GM04503 (cell line): ENCODE measurements around the gene PAQR5.
"Not testable (repeated sequence)": the region's sequence is repeated elsewhere in the genome, so short reads cannot be mapped to it uniquely, and the experiment has no call there.

Experiments
- DNase-seq: peaks from one replicate; pipeline ENCODE4 v3.0.0-alpha.2; 2012; ENCODE audit warnings: low read depth

PAQR5 gene

DNA sequence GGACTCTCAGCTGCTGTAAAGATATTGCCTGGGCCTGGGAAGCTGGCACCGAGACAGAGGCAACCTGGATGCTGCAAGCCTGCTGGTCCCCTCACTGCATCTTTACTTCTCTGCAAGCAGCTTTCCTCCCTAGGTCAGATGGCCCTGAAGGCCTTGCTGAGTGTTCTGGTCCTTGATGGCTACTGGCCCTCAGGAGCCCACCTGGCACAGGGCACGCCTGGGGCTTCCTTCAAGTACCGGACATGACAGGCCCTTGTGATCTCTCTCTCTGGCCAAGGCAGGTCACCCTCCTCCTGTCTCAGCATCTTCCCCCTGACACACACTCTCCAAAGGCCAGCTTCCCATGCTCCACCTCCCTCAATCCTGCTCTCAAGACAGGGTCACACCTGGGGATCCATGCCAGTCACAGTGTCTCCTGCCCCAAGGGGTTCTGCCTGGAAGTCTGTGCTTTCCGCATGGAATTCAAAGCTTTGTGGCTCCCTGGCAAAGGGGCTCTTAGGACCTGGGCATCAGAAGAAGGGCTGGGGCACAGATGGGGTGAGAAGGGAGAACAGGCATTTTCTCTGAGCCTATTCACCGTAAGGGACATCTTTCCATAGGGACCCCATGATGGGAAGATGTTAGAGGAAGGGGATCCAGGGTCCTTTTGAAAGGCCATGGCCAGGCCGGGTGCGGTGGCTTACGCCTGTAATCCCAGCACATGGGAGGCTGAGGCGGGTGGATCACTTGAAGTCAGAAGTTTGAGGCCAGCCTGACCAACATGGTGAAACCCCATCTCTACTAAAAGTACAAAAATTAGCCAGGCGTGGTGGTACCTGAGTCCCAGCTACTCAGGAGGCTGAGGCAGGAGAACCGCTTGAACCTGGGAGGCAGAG, 4.7 kb upstream of the PAQR5 start:
- DNase-seq, result no peak

DNA sequence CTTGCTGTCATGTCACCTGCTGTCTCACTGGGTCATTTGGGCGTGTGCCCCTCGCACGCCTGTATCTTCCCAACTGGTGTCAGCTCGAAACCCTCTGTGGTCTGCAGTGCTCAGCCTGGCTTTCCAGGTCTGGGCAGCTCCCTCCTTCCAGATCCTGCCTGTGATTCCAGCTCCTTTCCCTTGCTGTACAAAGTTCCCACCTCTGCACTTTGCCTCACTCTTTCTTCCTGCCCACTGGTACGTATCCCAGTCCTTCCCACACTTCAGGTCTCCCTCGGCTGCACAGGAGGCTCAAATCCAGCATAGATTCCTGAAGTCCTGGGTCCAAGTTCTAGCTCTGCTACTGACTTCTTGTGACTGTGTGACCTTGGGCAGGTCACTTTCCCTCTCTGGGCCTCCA, 2.1 kb upstream of the PAQR5 start:
- no peak for DNase-seq

DNA sequence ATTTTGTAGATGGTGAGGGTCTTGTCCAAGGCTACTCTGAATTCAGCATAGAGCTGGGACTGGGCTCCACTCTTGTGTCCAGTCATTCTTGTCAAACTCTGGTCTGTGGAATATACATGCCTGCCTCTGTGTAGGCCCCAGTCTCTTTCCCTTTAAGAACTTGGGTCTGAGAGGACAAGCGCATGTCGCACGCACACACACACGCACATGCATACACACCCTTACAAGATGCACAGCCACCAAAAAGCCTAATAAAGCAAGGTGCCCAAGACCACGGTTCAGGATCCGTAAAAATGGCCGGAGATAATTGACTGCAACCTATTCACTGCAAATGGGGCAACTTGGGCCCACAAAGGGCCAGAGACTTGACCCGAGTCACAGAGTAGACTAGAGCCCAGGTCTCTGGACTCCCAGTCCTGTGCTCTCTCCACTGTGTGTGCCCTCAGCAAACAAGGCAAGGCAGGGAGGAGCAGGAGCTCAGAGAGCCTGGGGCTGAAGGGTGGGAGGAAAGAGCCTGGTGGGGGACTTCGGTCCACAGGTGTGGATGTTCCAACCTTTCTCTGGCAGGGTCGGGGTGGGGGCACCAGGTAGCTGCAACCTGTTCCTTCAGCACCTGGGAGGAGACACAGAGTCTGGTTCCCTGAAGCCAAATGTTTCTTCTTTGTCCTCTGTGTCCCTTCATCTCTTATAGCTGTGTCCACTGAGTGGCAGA, 914 bp upstream of the PAQR5 start:
- no peak for DNase-seq

DNA sequence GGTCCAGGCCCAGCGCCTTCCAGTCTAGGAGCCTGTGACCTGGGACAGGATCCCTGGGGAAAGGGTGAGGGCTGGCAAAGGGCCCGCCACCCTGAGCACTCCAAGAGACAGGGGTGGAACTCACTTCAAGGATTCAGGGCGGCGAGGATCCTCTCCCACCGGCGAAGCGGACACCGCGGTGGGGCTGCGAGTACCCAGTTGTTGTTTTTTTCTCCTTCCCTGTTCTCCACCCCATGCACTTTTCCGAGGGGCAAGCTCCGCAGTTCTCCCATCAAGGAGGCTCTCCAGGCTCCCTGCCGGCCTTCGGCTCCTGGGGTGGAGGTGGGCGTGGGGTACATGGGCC, 387 bp upstream of the PAQR5 start:
- DNase-seq, result no peak

DNA sequence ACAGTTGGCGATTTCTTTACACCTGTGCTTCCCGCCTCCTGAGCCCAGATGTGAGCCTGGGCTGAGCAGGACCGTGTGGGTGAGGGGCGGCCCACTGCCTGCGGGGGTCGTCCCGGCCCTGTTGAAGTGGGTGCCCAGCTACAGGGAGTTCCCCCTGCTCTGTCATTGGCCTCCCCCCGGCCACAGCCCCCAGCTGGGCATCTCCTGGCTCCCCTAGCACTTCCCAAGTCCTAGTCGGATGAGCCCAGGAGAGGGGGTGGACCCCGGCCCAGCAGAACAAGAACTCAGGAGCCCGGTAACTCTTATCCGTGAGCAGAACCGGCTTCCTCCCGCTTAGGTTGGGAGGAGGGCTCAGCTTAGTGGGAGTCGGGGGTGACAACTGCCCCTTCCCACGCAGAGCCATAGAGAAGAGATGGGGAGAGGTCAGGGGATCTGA, 757 bp downstream of the PAQR5 start:
- DNase-seq, result no peak

- DNase-seq, result no peak
Observed at GRCh38 chr15:69299943-69300588, 1.4 kb downstream of the PAQR5 start.

- DNase-seq, result not testable (repeated sequence)
Observed at GRCh38 chr15:69301101-69301500, 2.4 kb downstream of the PAQR5 start.

DNA sequence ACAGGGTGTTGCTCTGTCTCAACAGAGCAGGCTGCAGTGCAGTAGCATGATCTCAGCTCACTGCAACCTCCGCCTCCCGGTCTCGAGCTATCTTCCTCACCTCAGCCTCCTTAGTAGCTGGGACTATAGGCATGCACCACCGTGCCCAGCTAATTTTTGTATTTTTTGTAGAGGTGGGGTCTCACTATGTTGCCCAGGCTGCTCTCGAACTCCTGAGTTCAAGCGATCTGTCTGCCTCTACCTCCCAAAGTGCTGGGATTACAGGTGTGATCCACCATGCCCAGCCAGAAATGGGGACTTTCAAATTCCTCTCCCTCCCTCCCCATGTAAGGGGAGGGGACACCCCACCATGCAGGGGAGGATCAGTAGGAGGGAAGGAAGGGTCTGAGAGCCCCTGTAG, 3.4 kb downstream of the PAQR5 start:
- not testable (repeated sequence) for DNase-seq

DNA sequence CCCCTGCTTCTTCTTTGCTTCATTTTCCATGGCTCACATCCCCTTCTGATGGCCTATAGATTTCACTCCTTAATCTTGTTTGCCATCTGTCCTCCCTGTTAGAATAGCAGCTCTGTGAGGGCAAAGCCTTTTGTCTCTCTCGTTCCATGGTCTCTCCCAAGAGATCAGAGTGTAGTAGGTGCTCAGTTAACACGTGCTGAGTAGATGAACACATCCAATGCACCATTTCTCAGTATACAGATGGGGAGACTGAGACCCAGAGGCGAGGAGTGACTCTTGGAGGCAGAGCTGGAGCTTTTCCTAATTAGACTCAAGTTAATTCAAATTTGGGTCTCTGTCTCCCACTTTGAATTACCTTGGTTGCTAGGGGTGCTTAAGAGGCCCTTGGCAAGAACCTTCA, 4.2 kb downstream of the PAQR5 start:
- DNase-seq, result no peak

GRCh38 chr15:69303337-69304181, 4.8 kb downstream of the PAQR5 start:
- no peak for DNase-seq

DNA sequence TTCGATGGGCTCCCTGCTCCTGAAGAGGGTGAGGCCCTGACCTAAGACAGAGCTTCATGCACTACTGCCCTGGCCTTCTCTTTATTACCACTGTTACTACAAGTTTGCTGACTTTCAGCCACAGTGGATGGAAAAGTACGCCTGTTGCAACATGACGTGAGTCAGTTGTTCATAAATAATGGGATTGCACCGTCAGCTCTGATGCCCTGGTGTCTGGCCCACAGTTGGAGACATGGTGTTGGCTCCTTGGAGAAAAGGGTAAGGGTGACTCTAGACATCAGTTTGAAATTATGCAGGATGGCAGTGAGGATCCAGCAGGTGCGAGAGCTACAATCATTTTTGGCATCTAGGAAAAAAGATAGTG, 5.5 kb downstream of the PAQR5 start:
- peak; percentile 81 for DNase-seq

DNA sequence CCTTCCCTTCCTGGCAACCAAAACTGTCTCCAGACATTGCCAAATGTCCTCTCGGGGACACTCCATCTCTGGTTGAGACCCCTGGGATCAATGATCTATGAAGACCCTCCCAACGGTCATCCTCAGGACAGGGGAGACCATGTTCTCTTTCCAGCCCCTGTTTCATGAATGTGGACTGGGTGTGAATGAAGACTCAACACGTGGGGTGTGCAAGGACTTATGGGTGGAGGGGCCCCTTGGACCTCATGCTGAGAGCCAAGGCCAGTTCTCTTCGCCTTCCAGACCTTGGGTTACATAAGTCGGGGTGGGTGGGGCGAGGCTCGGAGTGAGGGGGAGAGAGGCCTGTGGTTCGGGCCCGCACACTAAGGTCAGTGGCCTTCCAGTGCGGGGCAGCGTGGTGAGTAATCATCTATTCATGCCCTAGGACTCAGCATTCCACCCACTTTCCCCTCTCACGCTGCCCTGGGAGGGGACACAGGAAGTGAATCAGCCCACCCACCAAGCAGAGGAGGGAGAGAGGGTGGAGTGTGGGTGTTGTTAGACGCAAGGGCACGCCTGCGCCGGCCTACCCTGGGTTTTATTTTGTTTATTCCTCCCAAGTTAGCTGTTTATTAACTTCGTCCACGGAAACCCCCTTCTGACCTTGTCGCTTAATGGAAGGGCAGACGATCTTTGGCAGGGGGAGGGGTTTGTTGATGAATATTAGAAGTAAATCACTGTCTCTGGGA, 6.7 kb downstream of the PAQR5 start:
- peak; percentile 95 for DNase-seq

- DNase-seq, result no peak
Observed at GRCh38 chr15:69305933-69306568, 7.3 kb downstream of the PAQR5 start.

DNA sequence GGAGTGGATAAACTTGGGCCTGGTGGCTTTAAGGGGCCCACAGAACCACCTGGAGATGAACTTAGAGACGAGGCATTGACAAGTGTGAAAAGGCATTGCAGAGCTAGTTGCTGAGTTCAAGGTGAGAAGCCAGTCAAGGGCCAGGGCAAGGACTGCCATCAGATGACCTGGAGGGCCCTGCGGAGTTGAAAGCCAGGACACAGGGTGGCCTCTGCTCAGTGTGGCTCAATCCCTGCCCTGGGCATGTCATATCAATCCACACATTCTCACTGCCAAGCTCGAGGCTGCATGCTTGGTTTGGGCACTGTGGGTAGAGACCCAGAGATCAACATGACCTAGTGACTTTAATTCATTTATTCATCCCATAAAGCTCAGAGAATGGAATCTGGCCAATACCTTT, 9.2 kb downstream of the PAQR5 start:
- no peak for DNase-seq

- no peak for DNase-seq
Observed at GRCh38 chr15:69308949-69309348, 10.2 kb downstream of the PAQR5 start.

DNA sequence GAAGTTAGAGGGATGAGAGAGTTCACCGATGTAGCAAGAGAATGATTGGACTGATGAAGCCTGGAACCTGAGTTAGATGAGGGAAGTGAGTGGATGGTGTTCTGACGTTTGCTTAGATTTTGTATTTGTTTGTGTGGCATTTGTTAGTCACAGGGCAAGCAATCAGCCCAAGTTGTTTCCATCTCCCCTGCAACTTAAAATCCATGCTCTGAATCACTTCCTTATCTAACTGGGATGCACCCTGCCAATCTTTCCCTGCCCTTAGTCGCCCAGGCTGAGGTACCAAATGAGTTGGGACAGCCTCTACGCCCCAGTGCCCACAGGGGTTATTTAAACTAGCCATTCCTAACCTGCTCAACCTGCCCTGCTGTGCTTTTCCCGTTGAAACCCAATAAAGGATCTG, 12.6 kb downstream of the PAQR5 start:
- no peak for DNase-seq

DNA sequence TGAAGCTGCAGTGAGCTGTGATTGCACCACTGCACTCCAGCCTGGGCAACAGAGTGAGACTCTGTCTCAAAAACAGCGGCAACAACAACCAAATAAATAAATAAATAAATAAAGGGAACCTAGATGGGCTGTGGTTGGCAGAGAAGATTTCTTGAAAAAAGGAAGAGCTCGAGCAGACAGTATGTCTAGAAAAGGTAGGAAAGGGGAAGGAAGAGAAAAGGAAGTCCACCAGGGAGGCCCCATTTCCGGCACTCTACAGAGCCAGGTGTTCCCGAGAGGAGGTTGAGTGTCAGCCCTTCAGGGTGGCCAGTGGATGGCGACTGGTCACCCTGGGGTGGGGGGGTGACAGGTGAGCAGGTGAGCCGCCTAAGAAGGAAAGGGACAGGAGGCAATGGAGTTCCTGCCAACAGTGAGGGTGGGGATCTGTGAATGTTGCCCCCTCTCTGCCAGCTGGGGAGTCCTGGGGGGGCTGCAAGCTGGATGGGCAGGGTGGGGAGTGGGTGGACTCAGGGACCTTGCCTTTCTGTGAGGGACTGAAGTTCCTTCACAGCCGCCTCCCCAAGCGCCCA, 14.8 kb downstream of the PAQR5 start:
- no peak for DNase-seq

- DNase-seq, result no peak
Observed at GRCh38 chr15:69314131-69314530, 15.4 kb downstream of the PAQR5 start.

GRCh38 chr15:69314736-69315135, 16.0 kb downstream of the PAQR5 start:
- DNase-seq, result no peak

GRCh38 chr15:69315402-69316110, 16.8 kb downstream of the PAQR5 start:
- no peak for DNase-seq
